H9 (cell line): ENCODE results near the gene ZNF106. TPM values are rescaled to one million over a fixed set of nuclear protein-coding genes. Genes with fewer than 3 reads are reported as not detected.

Source experiments
- DNase-seq: peaks from one replicate; pipeline ENCODE4 v3.0.0-alpha.2; 2017
- H2AFZ ChIP-seq: one replicate; pipeline ENCODE4 v1.6.1; 2013; ENCODE audit warnings: mild to moderate bottlenecking, low read length, control low read depth, moderate library complexity
- H2AK5ac ChIP-seq: 2 replicates; pipeline ENCODE4 v1.6.1; 2013; ENCODE audit warnings: low read length, control low read depth, mixed read lengths; ENCODE audit not compliant: insufficient read length
- H2BK120ac ChIP-seq: one replicate; pipeline ENCODE4 v1.6.1; 2013; ENCODE audit warnings: low read depth, mild to moderate bottlenecking, low read length, control low read depth, inconsistent platforms; ENCODE audit not compliant: poor library complexity, severe bottlenecking
- H2BK12ac ChIP-seq: 2 replicates; pipeline ENCODE4 v1.6.1; 2013; ENCODE audit warnings: low read length, control low read depth, mixed read lengths, low read depth; ENCODE audit not compliant: insufficient read length
- H2BK15ac ChIP-seq: 2 replicates; pipeline ENCODE4 v1.6.1; 2013; ENCODE audit warnings: low read depth, low read length, control low read depth
- H2BK20ac ChIP-seq: one replicate; pipeline ENCODE4 v1.6.1; 2013; ENCODE audit warnings: low read depth, mild to moderate bottlenecking, low read length, control low read depth, inconsistent platforms; ENCODE audit not compliant: poor library complexity, severe bottlenecking
- H2BK5ac ChIP-seq: 2 replicates; pipeline ENCODE4 v1.6.1; 2013; ENCODE audit warnings: low read length, control low read depth, mixed read lengths; ENCODE audit not compliant: insufficient read length
- H3K14ac ChIP-seq: 2 replicates; pipeline ENCODE4 v1.6.1; 2013; ENCODE audit warnings: low read length, control low read depth; ENCODE audit not compliant: insufficient read depth
- H3K18ac ChIP-seq: 2 replicates; pipeline ENCODE4 v1.6.1; 2013; ENCODE audit warnings: low read depth, mild to moderate bottlenecking, mixed read lengths, low read length, control low read depth; ENCODE audit not compliant: insufficient read length
- H3K23ac ChIP-seq: 2 replicates; pipeline ENCODE4 v1.6.1; 2013; ENCODE audit warnings: low read length, control low read depth, mixed read lengths, low read depth; ENCODE audit not compliant: insufficient read length
- H3K23me2 ChIP-seq: 2 replicates; pipeline ENCODE4 v1.6.1; 2013; ENCODE audit warnings: low read depth, mild to moderate bottlenecking, mixed read lengths, low read length, control low read depth; ENCODE audit not compliant: insufficient read length, poor library complexity, severe bottlenecking
- H3K27ac ChIP-seq: 2 replicates; pipeline ENCODE4 v1.5.1; 2013; ENCODE audit warnings: low read length, control low read depth, mixed read lengths, low read depth; ENCODE audit not compliant: insufficient read length
- H3K27me3 ChIP-seq: 2 replicates; pipeline ENCODE4 v1.6.1; 2013; ENCODE audit warnings: low read length, control low read depth, inconsistent platforms; ENCODE audit not compliant: insufficient read depth
- H3K4ac ChIP-seq: 2 replicates; pipeline ENCODE4 v1.6.1; 2013; ENCODE audit warnings: low read depth, mild to moderate bottlenecking, control low read depth, inconsistent platforms, low read length, moderate library complexity
- H3K4me1 ChIP-seq: 2 replicates; pipeline ENCODE4 v1.6.1; 2013; ENCODE audit warnings: low read length, control low read depth, inconsistent platforms; ENCODE audit not compliant: insufficient read depth
- H3K4me2 ChIP-seq: 2 replicates; pipeline ENCODE4 v1.6.1; 2013; ENCODE audit warnings: low read length, control low read depth, mixed read lengths; ENCODE audit not compliant: insufficient read length, insufficient read depth
- H3K56ac ChIP-seq: 2 replicates; pipeline ENCODE4 v1.6.1; 2013; ENCODE audit warnings: low read depth, mild to moderate bottlenecking, mixed read lengths, low read length, control low read depth; ENCODE audit not compliant: insufficient read length
- H3K79me1 ChIP-seq: 2 replicates; pipeline ENCODE4 v1.6.1; 2013; ENCODE audit warnings: low read depth, mild to moderate bottlenecking, moderate library complexity, low read length, control low read depth, inconsistent platforms; ENCODE audit not compliant: insufficient read depth, poor library complexity, severe bottlenecking
- H3K79me2 ChIP-seq: 2 replicates; pipeline ENCODE4 v1.6.1; 2013; ENCODE audit warnings: low read length, control low read depth, inconsistent platforms; ENCODE audit not compliant: insufficient read depth
- H3K9ac ChIP-seq: 2 replicates; pipeline ENCODE4 v1.6.1; 2013; ENCODE audit warnings: low read length, control low read depth, mixed read lengths; ENCODE audit not compliant: insufficient read length; ENCODE audit errors: extremely low read depth
- H3K9me3 ChIP-seq: one replicate; pipeline ENCODE4 v1.6.1; 2013; ENCODE audit warnings: low read depth, low read length, inconsistent platforms; ENCODE audit not compliant: control insufficient read depth
- H3T11ph ChIP-seq: one replicate; pipeline ENCODE4 v1.6.1; 2013; ENCODE audit warnings: mild to moderate bottlenecking, low read length, control low read depth, inconsistent platforms
- H4K20me1 ChIP-seq: one replicate; pipeline ENCODE4 v1.6.1; 2013; ENCODE audit not compliant: control insufficient read depth, insufficient read length, insufficient read depth
- H4K5ac ChIP-seq: 2 replicates; pipeline ENCODE4 v1.6.1; 2013; ENCODE audit warnings: low read depth, mild to moderate bottlenecking, mixed read lengths, low read length, control low read depth; ENCODE audit not compliant: insufficient read length
- H4K8ac ChIP-seq: replicated peaks from 2 replicates; pipeline ENCODE4 v1.6.1; 2013; ENCODE audit warnings: low read length, control low read depth, mixed read lengths, low read depth; ENCODE audit not compliant: insufficient read length
- H4K91ac ChIP-seq: 2 replicates; pipeline ENCODE4 v1.6.1; 2013; ENCODE audit warnings: low read depth, mild to moderate bottlenecking, moderate library complexity, mixed read lengths, low read length, control low read depth; ENCODE audit not compliant: insufficient read length
- H3K27ac Mint-ChIP-seq, 3 experiments: 2 replicates in 2 of 3; 3 replicates in 1 of 3; pipeline ENCODE4 v1.8.0; 2020 to 2021; ENCODE audit warnings: mixed read lengths in 3 of 3, mild to moderate bottlenecking in 1 of 3, moderate library complexity in 1 of 3
- H3K27me3 Mint-ChIP-seq: 2 replicates; pipeline ENCODE4 v1.8.0; 2021; ENCODE audit warnings: low read depth, mild to moderate bottlenecking, moderate library complexity, mixed read lengths
- H3K36me3 Mint-ChIP-seq, 3 experiments: 2 replicates in 2 of 3; 3 replicates in 1 of 3; pipeline ENCODE4 v1.8.0; 2020 to 2021; ENCODE audit warnings: low read depth in 3 of 3, mixed read lengths in 3 of 3; ENCODE audit not compliant: insufficient read depth in 1 of 3
- H3K4me1 Mint-ChIP-seq, 2 experiments: 2 replicates each; pipeline ENCODE4 v1.8.0; 2020; ENCODE audit warnings: mixed read lengths in 2 of 2
- H3K4me3 Mint-ChIP-seq, 2 experiments: 2 replicates in 1 of 2; 3 replicates in 1 of 2; pipeline ENCODE4 v1.8.0; 2020 to 2021; ENCODE audit warnings: mild to moderate bottlenecking in 2 of 2, mixed read lengths in 2 of 2, moderate library complexity in 1 of 2
- H3K9me3 Mint-ChIP-seq, 2 experiments: 2 replicates in 1 of 2; 3 replicates in 1 of 2; pipeline ENCODE4 v1.8.0; 2020; ENCODE audit warnings: mild to moderate bottlenecking in 2 of 2, mixed read lengths in 2 of 2, moderate library complexity in 1 of 2
- CTCF ChIP-seq: fragments of 200-600 bp; sonication (generic); conservative IDR thresholded peaks from 3 replicates; pipeline ENCODE4 v1.8.0; 2021; ENCODE audit warnings: antibody characterized with exemption, mild to moderate bottlenecking
- WGBS: extraction: QIAGEN DNeasy Blood & Tissue Kit; methylation state at CpG from one replicate; pipeline ENCODE4 v1.1.7; 2013; ENCODE audit warnings: missing lambda C conversion rate, low lambda C conversion rate, mixed read lengths; ENCODE audit not compliant: insufficient read length; ENCODE audit errors: extremely low coverage; 5-methylcytosine and 5-hydroxymethylcytosine counted together
- total RNA-seq: library from RNA; stranded (reverse); gene quantifications from 2 replicates; pipeline ENCODE4 v1.2.1, GENCODE V29; 2021

ZNF106 gene
- total RNA-seq, 1 experiment from 2014 or later, result 55.0 TPM

- H3K23ac ChIP-seq, result no peak overlapping the region
- no peaks in the 10 kb centered on the region for H3K79me1 ChIP-seq
- no peak overlapping the region for H3K4me2 ChIP-seq
- no peak overlapping the region for H4K8ac ChIP-seq
- no peak overlapping the region for H3K27ac ChIP-seq
- no peaks in the 10 kb centered on the region for H3K27me3 Mint-ChIP-seq
- no peak overlapping the region for H2BK120ac ChIP-seq
- H3K9me3 Mint-ChIP-seq, result no peaks in the 10 kb centered on the region
- H3K27me3 ChIP-seq, result no peaks in the 10 kb centered on the region
- H4K91ac ChIP-seq, result no peak overlapping the region
- H3K9ac ChIP-seq, result no peak overlapping the region
- H2BK15ac ChIP-seq, result no peak overlapping the region
- DNase-seq, result no peak
- H3K9me3 ChIP-seq, result no peaks in the 10 kb centered on the region
- H4K20me1 ChIP-seq, result no peaks in the 10 kb centered on the region
- H3K36me3 Mint-ChIP-seq, result peaks cover 3 to 23% (median 6%) of the 10 kb centered on the region in 3 experiments; a peak in 6 of 7 replicates
- H2BK20ac ChIP-seq, result no peak overlapping the region
- H3K4ac ChIP-seq, result no peak overlapping the region
- H2AK5ac ChIP-seq, result no peak overlapping the region
- H2BK5ac ChIP-seq, result no peak overlapping the region
- H4K5ac ChIP-seq, result no peak overlapping the region
- WGBS, result no CpG with 5 or more reads among the region's 7 CpGs
- H3K23me2 ChIP-seq, result no peaks in the 10 kb centered on the region
- no peak overlapping the region for H2BK12ac ChIP-seq
- H2AFZ ChIP-seq, result no peak overlapping the region
- H3K18ac ChIP-seq, result no peak overlapping the region
- H3K4me1 ChIP-seq, result no peaks in the 10 kb centered on the region
- no peak overlapping the region for H3K14ac ChIP-seq
- H3K79me2 ChIP-seq, result no peaks in the 10 kb centered on the region
- no peaks in the 10 kb centered on the region for H3K4me1 Mint-ChIP-seq
- H3K56ac ChIP-seq, result no peak overlapping the region
- no peak overlapping the region for H3T11ph ChIP-seq
- H3K4me3 Mint-ChIP-seq, result no peak overlapping the region
- peak overlapping the region in 1 of 3 experiments; percentile 75; a peak in 1 of 7 replicates for H3K27ac Mint-ChIP-seq
- no peak for TF ChIP-seq CTCF
Measured at GRCh38 chr15:42411884-42412283, 79.1 kb downstream of the ZNF106 start.
